ENCODE data around the gene ADTRP. TPM values are rescaled to one million over a fixed set of nuclear protein-coding genes. Genes with fewer than 3 reads are reported as not detected.

Gene ADTRP
- total RNA-seq, 3 donors from 2014 or later, result 0.48 to 2.9 (median 2.6) TPM

DNA sequence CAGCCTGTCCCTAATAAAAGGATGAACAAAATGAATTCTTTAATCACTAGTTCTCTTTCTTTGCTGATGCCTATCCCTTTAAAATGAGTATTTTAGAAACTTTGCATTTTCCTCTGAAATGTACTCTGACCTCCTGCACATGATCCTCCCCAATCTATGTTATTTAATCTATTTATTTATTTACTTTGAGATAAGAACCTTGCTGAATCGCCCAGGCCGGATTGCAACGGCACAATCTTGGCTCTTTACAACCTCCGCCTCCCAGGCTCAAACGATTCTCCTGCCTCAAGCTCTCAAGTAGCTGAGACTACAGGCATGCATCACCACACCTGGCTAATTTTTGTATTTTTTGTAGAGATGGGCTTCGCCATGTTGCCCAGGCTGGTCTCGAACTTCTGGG lies 27.9 kb downstream of the ADTRP start:
- H3K4me1 ChIP-seq, result no peaks in the 10 kb centered on the region
- intact Hi-C loops (cut with DNase I; ENCODE audit: low total_unique reads), result no loop called here

DNA sequence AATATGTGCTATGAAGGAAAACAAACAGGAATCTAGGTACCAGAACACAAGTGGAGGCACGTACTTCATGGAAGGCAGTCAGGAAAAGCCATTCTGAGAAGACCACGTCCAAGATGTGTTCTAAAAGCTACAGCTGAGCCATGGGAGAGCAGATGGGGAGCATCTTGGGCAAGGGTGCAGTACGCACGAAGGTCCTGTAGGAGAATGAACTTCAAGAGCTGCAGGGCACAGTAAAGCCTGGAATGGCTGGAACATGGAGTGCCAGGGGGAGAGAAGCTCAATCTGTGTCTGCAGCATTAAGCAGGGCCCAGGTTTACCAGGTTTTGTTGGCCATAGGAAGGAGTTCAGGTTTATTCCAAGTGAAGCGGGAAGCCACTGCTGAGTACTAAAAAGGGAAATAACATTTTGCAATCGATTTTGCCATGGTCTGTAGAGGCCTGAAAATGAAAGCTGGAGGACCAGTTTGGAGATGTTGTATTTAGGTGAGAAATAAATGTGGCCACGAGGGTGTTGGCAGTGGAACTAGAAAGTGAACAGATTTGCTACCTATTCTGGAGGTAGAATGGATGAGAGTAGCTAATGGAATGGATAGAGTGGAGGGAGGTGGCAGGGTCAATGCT lies 29.9 kb downstream of the ADTRP start:
- Histone ChIP-seq H3K36me3 (no peaks in the 10 kb centered on the region), H3K27ac (no peak overlapping the region), H3K4me3 (no peak overlapping the region), H3K4me1 (no peaks in the 10 kb centered on the region), H3K9me3 (no peaks in the 10 kb centered on the region), H3K27me3 (no peaks in the 10 kb centered on the region)
- intact Hi-C loops (cut with DNase I; ENCODE audit: low total_unique reads), result no loop called here
- TF ChIP-seq, protein P1, sequence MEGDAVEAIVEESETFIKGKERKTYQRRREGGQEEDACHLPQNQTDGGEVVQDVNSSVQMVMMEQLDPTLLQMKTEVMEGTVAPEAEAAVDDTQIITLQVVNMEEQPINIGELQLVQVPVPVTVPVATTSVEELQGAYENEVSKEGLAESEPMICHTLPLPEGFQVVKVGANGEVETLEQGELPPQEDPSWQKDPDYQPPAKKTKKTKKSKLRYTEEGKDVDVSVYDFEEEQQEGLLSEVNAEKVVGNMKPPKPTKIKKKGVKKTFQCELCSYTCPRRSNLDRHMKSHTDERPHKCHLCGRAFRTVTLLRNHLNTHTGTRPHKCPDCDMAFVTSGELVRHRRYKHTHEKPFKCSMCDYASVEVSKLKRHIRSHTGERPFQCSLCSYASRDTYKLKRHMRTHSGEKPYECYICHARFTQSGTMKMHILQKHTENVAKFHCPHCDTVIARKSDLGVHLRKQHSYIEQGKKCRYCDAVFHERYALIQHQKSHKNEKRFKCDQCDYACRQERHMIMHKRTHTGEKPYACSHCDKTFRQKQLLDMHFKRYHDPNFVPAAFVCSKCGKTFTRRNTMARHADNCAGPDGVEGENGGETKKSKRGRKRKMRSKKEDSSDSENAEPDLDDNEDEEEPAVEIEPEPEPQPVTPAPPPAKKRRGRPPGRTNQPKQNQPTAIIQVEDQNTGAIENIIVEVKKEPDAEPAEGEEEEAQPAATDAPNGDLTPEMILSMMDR (IDR thresholded peaks at IDR 0.05), result no peak
- TF ChIP-seq POLR2A (IDR thresholded peaks at IDR 0.05) (no peak), POLR2AphosphoS5 (IDR thresholded peaks at IDR 0.05) (no peak)
- DNase-seq (ENCODE audit: low spot score in 2 of 2), result no peak

More for the DNA sequence above, 27.9 kb downstream of the ADTRP start:
- DNase-seq (ENCODE audit: low spot score in 2 of 2), result no peak
- no peaks in the 10 kb centered on the region for H3K9me3 ChIP-seq
- H3K27me3 ChIP-seq, result no peaks in the 10 kb centered on the region
- no peak overlapping the region for H3K4me3 ChIP-seq
- no peak for TF ChIP-seq POLR2A (IDR thresholded peaks at IDR 0.05)
- TF ChIP-seq, protein P1 (IDR thresholded peaks at IDR 0.05), result no peak
- no peak for TF ChIP-seq POLR2AphosphoS5 (IDR thresholded peaks at IDR 0.05)
- H3K36me3 ChIP-seq, result no peaks in the 10 kb centered on the region
- no peak overlapping the region for H3K27ac ChIP-seq

GRCh38 chr6:11747021-11747420 lies 31.6 kb downstream of the ADTRP start:
- no peaks in the 10 kb centered on the region for H3K4me1 ChIP-seq
- H3K9me3 ChIP-seq, result no peaks in the 10 kb centered on the region
- intact Hi-C loops (cut with DNase I; ENCODE audit: low total_unique reads), result no loop called here
- TF ChIP-seq POLR2A (IDR thresholded peaks at IDR 0.05) (no peak), POLR2AphosphoS5 (IDR thresholded peaks at IDR 0.05) (no peak)
- TF ChIP-seq, protein P1 (IDR thresholded peaks at IDR 0.05), result no peak
- no peak overlapping the region for H3K4me3 ChIP-seq
- no peak for DNase-seq (ENCODE audit: low spot score in 2 of 2)
- H3K36me3 ChIP-seq, result no peaks in the 10 kb centered on the region
- H3K27ac ChIP-seq, result no peak overlapping the region
- no peaks in the 10 kb centered on the region for H3K27me3 ChIP-seq

GRCh38 chr6:11744753-11745152 lies 33.9 kb downstream of the ADTRP start:
- Histone ChIP-seq H3K4me1 (no peaks in the 10 kb centered on the region), H3K36me3 (no peaks in the 10 kb centered on the region), H3K9me3 (no peaks in the 10 kb centered on the region), H3K27me3 (no peaks in the 10 kb centered on the region), H3K27ac (peak overlapping the region; percentile 50 to 80), H3K4me3 (no peak overlapping the region)
- TF ChIP-seq POLR2A (IDR thresholded peaks at IDR 0.05), result no peak
- TF ChIP-seq, protein P1 (IDR thresholded peaks at IDR 0.05), result no peak
- peak in 2 of 3 donors; percentile 52 to 62 for TF ChIP-seq POLR2AphosphoS5 (IDR thresholded peaks at IDR 0.05)
- intact Hi-C loops (cut with DNase I; ENCODE audit: low total_unique reads), result no loop called here
- peak in 1 of 2 donors; percentile 49 for DNase-seq (ENCODE audit: low spot score in 2 of 2)

- intact Hi-C loops (cut with DNase I; ENCODE audit: low total_unique reads), result no loop called here
These were observed 34.5 kb downstream of the ADTRP start for GRCh38 chr6:11744101-11744500.

More at GRCh38 chr6:11744101-11744500, 34.5 kb downstream of the ADTRP start:
- Histone ChIP-seq H3K4me3 (no peak overlapping the region), H3K4me1 (no peaks in the 10 kb centered on the region), H3K27ac (peak overlapping the region; percentile 50 to 80), H3K27me3 (no peaks in the 10 kb centered on the region), H3K9me3 (no peaks in the 10 kb centered on the region), H3K36me3 (no peaks in the 10 kb centered on the region)
- TF ChIP-seq POLR2A (IDR thresholded peaks at IDR 0.05) (no peak), POLR2AphosphoS5 (IDR thresholded peaks at IDR 0.05) (no peak)
- TF ChIP-seq, protein P1 (IDR thresholded peaks at IDR 0.05), result no peak
- no peak for DNase-seq (ENCODE audit: low spot score in 2 of 2)
